ENCODE measurements around the gene MED27.

DNA sequence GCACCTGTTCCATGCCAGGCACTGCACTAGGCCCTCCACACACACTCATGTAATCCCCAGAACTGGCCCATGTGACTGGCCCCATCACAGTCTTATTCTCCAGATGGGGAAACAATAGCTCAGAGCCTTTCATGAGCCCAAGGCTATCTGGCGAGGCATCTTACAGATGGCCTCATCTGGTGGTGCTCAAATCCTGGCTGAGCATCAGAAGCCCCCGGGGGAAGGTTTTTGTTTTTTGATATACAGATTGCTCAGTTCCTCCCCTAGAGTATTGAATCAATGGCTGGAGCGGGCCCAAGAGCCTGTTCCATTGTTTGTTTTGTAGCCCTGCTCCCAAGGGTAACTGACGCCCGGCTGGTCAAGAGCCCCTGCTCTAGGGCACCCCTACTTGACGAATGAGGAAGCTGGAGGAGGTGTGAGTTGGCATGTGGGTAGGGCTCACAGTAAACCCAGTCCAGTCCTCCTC is 194.5 kb downstream of the MED27 start:
- TF ChIP-seq, protein P1, sequence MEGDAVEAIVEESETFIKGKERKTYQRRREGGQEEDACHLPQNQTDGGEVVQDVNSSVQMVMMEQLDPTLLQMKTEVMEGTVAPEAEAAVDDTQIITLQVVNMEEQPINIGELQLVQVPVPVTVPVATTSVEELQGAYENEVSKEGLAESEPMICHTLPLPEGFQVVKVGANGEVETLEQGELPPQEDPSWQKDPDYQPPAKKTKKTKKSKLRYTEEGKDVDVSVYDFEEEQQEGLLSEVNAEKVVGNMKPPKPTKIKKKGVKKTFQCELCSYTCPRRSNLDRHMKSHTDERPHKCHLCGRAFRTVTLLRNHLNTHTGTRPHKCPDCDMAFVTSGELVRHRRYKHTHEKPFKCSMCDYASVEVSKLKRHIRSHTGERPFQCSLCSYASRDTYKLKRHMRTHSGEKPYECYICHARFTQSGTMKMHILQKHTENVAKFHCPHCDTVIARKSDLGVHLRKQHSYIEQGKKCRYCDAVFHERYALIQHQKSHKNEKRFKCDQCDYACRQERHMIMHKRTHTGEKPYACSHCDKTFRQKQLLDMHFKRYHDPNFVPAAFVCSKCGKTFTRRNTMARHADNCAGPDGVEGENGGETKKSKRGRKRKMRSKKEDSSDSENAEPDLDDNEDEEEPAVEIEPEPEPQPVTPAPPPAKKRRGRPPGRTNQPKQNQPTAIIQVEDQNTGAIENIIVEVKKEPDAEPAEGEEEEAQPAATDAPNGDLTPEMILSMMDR (conservative IDR thresholded peaks at IDR 0.05), result no peak
- no peak for TF ChIP-seq ZFX (IDR thresholded peaks at IDR 0.05)

Data from C4-2B (cell line).